BE2C (cell line): Measurements from ENCODE around the gene PCDHGA10. TPM values are rescaled to one million over a fixed set of nuclear protein-coding genes. Genes with fewer than 3 reads are reported as not detected.

Experiments used
- DNase-seq: peaks from one replicate; pipeline ENCODE4 v3.0.0-alpha.2; 2020
- H3K27me3 ChIP-seq: fragments of 250-450 bp; sonication (Bioruptor Pico); 2 replicates; pipeline ENCODE4 v1.5.1; 2020; ENCODE audit warnings: mild to moderate bottlenecking
- H3K36me3 ChIP-seq: fragments of 250-450 bp; sonication (Bioruptor Pico); 2 replicates; pipeline ENCODE4 v1.5.1; 2020; ENCODE audit warnings: mild to moderate bottlenecking
- H3K4me1 ChIP-seq: fragments of 250-450 bp; sonication (Bioruptor Pico); 2 replicates; pipeline ENCODE4 v1.5.1; 2020
- H3K4me3 ChIP-seq: 2 replicates; pipeline ENCODE4 v1.5.1; 2011; ENCODE audit warnings: low read depth, low read length
- H3K9me3 ChIP-seq: fragments of 250-450 bp; sonication (Bioruptor Pico); 2 replicates; pipeline ENCODE4 v1.5.1; 2020
- polyA plus RNA-seq: library from polyadenylated mRNA; unstranded; fragments of >200 nt; gene quantifications from one replicate; pipeline ENCODE4 v1.2.1, GENCODE V29; 2012; ENCODE audit warnings: low read depth, missing spikeins; ENCODE audit not compliant: insufficient read length, insufficient read depth
- TF ChIP-seq, protein P1 (sequence below): IDR thresholded peaks from 2 replicates; pipeline ENCODE4 v1.5.1; 2012; ENCODE audit warnings: mild to moderate bottlenecking, low read depth, low read length

PCDHGA10 gene
- polyA plus RNA-seq = 0.96 TPM

DNA sequence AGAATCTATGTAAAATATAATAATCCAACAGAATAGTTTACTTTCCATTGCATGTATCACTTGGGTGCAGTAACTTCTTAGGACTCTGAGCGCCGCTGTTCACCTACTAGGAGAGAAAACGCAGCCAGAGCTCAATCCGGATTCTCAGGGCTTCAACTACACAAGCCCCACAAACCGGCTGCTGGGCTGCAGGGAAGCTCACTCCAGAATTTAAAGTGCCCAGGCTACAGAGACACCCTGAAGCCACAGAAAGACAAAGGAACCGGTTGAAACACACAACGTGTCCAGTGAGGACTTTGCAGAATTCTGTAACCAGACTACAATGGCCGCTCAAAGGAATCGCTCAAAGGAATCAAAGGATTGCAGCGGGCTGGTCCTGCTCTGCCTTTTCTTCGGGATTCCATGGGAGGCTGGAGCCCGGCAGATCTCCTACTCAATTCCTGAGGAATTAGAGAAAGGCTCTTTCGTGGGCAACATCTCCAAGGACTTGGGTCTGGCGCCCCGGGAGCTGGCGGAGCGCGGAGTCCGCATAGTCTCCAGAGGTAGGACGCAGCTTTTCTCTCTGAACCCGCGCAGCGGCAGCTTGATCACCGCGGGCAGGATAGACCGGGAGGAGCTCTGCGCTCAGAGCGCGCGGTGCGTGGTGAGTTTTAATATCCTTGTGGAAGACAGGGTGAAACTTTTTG lies at the start of gene PCDHGA10:
TSS of gene PCDHGA10 (plus strand) at position 134 of the 686 bp plus-strand sequence. CDS start at position 323, 189 bp downstream.
- Histone ChIP-seq H3K36me3 (no peaks in the 10 kb centered on the region), H3K9me3 (no peaks in the 10 kb centered on the region; the same call in 1 of the 2 replicates), H3K4me3 (no peak within 1 kb of the TSS), H3K27me3 (no peaks in the 10 kb centered on the region), H3K4me1 (no peaks in the 10 kb centered on the region)
- peak; percentile 49 for DNase-seq
- TF ChIP-seq, protein P1, sequence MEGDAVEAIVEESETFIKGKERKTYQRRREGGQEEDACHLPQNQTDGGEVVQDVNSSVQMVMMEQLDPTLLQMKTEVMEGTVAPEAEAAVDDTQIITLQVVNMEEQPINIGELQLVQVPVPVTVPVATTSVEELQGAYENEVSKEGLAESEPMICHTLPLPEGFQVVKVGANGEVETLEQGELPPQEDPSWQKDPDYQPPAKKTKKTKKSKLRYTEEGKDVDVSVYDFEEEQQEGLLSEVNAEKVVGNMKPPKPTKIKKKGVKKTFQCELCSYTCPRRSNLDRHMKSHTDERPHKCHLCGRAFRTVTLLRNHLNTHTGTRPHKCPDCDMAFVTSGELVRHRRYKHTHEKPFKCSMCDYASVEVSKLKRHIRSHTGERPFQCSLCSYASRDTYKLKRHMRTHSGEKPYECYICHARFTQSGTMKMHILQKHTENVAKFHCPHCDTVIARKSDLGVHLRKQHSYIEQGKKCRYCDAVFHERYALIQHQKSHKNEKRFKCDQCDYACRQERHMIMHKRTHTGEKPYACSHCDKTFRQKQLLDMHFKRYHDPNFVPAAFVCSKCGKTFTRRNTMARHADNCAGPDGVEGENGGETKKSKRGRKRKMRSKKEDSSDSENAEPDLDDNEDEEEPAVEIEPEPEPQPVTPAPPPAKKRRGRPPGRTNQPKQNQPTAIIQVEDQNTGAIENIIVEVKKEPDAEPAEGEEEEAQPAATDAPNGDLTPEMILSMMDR = peak; percentile 50

DNA sequence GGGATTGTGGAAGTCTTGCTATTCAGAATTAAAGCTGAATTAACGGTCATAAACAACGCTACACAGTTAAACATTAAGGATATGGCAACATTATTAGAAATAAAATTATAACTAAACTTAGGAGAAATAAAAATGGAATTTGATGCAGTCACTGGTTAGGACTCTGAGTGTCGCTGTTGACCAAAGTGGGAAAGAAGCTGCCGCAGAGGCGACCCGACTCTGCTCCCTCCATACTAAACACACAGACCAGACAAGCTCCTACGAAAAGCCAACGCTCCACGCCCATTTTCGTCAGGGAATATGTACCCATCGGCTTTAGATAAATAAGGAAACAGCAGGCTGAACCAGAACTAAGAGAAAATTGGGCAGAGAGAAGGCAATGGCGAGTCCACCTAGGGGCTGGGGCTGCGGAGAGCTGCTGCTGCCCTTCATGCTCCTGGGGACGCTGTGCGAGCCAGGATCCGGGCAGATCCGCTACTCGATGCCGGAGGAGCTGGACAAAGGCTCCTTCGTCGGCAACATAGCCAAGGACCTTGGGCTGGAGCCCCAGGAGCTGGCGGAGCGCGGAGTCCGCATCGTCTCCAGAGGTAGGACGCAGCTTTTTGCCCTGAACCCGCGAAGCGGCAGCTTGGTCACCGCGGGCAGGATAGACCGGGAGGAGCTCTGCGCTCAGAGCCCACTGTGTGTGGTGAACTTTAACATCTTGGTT lies 48.7 kb upstream of the PCDHGA10 start, which contains the start of gene PCDHGA5:
TSS of gene PCDHGA5 (plus strand) at position 211 of the 709 bp plus-strand sequence. CDS start at position 380, 169 bp downstream.
- DNase-seq = no peak
- Histone ChIP-seq H3K4me1 (no peaks in the 10 kb centered on the region), H3K9me3 (no peaks in the 10 kb centered on the region; the same call in none of the 2 replicates), H3K27me3 (no peaks in the 10 kb centered on the region), H3K4me3 (no peak within 1 kb of the TSS), H3K36me3 (peaks cover 42% of the 10 kb centered on the region)
- TF ChIP-seq, protein P1 = 0 out of 2 replicates have a peak, but pooled peaks have one; percentile 6

DNA sequence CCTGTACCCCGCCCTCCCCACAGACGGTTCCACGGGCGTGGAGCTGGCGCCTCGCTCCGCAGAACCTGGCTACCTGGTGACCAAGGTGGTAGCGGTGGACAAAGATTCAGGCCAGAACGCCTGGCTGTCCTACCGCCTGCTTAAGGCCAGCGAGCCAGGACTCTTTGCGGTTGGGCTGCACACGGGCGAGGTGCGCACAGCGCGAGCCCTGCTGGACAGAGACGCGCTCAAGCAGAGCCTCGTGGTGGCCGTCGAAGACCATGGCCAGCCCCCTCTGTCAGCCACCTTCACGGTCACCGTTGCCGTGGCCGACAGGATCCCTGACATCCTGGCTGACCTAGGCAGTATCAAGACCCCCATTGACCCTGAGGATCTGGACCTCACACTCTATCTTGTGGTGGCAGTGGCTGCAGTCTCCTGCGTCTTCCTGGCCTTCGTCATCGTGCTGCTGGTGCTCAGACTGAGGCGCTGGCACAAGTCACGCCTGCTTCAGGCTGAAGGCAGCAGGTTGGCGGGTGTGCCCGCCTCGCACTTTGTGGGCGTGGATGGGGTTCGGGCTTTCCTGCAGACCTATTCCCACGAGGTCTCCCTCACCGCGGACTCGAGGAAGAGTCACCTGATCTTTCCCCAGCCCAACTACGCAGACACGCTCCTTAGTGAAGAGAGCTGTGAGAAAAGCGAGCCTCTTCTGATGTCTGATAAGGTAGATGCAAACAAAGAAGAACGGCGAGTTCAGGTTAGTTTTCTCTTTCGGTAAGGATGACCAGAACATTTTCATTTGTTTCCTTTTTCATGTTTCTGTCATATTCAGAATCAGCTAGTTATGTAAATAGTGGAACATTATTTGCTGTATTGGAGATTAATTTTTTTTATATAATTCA lies 46.5 kb upstream of the PCDHGA10 start:
- H3K4me1 ChIP-seq = no peaks in the 10 kb centered on the region
- H3K27me3 ChIP-seq = no peaks in the 10 kb centered on the region
- H3K9me3 ChIP-seq = no peaks in the 10 kb centered on the region; the same call in 1 of the 2 replicates
- peaks cover 41% of the 10 kb centered on the region for H3K36me3 ChIP-seq
- no peak overlapping the region for H3K4me3 ChIP-seq
- TF ChIP-seq, protein P1 = no peak
- no peak for DNase-seq

DNA sequence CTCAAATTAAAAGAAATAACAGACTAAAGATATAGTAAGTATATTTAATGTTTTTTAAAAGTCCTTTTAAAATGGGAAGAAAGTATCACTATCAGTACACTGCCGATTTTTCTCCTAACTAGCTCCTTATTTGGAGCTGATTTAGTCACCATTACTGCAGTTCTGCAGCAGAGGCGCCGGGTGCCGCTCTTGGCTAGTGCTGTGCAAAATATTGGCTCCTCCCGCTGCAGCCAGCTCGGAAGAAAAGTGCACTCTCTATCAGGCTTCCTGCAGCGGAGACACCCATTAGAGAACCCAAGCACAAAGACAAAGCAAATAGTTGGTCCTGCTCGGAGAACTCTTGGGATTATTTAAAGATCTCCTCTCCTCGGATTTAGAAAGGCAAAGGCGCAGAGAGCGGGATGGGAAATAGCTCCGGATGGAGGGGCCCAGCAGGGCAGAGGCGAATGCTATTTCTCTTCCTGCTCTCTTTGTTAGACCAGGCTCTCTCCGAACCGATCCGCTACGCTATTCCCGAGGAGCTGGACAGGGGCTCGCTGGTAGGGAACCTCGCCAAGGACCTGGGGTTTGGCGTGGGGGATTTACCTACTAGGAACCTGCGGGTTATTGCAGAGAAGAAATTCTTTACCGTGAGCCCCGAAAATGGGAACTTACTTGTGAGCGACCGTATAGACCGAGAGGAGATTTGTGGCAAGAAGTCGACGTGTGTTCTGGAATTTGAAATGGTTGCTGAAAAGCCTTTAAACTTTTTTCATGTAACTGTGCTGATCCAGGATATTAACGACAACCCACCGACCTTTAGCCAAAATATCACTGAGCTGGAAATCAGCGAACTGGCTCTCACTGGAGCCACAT lies 42.6 kb upstream of the PCDHGA10 start, which contains the start of gene PCDHGB3:
TSS of gene PCDHGB3 (plus strand) at position 249 of the 855 bp plus-strand sequence. CDS start at position 402, 153 bp downstream.
- no peak for DNase-seq
- Histone ChIP-seq H3K36me3 (peaks cover 37% of the 10 kb centered on the region), H3K4me3 (no peak within 1 kb of the TSS), H3K4me1 (no peaks in the 10 kb centered on the region), H3K9me3 (peaks cover 2% of the 10 kb centered on the region; the same call in 1 of the 2 replicates), H3K27me3 (no peaks in the 10 kb centered on the region)
- TF ChIP-seq, protein P1 = no peak
